GM21717 (cell line): ENCODE data around the gene JCHAIN.
"Not testable (repeated sequence)": the region's sequence is repeated elsewhere in the genome, so short reads cannot be mapped to it uniquely, and the experiment has no call there.

Source experiments
- ATAC-seq: cut with Tn5 transposase; IDR thresholded peaks from one replicate; pipeline ENCODE4 v1.9.1; 2021; ENCODE audit warnings: mild to moderate bottlenecking, moderate library complexity; ENCODE audit not compliant: unreplicated experiment

The JCHAIN gene

DNA sequence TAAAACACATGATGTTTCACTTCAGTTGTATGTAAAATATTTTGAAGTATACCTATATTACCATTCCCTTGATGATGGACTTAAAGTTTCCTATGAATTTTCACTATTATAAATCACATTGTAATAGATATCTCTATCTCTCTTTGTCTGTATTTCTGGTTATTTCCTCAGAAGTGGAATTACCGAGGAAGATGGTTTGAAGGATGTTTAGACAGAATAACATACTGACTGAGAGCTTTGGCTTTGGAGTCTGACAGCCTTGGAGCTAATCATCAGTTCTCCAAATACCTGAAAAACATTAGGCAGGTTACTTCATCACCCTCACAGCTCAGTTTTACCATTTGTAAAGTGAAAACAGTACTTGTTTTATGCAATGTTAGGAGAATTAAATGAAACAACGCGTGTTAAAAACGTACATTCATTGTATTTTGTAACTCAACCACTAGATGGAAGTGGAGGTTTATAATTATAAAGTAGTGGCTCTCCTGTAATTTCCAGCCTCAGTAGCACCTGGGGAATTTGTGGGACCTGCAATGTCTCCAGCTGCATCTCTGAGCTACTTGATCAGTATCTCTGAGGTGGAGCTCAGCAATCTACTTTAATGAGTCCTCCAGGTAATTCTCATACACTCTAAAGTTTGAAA, 14.3 kb downstream of the JCHAIN start:
- no peak for ATAC-seq

DNA sequence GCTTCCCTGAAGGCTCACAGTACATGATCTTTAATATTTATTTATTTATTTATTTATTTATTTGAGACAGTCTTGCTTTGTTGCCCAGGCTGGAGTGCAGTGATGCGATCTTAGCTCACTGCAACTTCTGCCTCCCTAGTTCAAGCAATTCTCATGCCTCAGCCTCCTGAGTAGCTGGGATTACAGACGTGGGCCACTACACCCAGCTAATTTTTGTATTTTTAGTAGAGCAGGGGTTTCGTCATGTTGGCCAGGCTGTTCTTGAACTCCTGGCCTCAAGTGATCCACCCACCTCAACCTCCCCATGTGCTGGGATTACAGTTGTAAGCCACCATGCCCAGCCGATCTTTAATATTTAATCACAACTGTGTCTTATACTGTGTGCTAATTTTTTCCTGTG, 15.6 kb downstream of the JCHAIN start:
- ATAC-seq = not testable (repeated sequence)

DNA sequence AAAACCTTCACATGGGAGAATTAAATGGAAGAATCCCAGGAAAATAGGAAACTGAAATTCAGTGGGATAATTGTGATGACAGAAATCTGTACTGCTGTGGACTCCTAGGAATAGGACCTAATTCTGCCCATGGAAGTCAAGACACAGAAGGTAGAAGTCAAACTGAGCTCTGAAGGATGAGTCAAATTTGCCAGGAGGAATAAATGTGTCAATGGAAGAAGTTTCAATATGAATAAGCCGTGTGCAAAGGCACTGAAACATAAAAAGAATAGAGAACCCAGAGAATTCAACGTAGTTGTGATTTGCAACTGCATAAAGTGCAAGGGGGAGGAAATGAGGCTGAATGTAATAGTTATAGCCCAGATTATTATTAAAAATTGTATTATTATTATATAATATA, 26.1 kb downstream of the JCHAIN start:
- ATAC-seq = no peak

DNA sequence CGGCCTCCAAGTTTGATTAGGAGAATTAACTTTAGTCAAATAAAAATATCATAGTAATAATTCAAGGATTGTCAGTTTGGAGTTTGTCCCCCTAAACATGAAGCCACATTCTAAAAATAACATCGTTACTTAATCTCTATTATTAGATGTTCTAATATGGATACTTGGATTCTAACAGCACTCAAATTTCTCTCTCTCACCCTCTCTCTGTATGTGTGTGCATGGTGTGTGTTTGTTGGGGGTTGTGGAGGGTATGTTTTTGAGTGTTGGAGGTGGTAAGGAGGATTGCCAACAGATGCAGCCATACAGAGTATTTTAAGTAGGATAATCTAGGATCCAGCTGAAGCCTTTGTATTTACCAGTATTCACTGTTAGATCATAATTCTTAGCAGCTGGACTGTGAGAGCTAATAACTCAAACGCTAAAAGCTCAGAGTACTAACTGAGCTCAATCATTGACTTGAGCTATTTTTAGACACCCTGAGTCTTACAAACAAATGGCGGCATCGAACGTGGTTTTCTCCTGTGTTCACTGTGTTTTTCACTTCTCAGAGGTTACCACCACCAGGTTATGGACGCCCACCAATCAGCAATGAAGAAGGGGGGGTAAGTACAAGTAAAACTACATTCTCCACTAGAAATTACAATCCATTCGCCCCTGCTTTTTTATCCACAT, 28.9 kb downstream of the JCHAIN start:
- no peak for ATAC-seq

DNA sequence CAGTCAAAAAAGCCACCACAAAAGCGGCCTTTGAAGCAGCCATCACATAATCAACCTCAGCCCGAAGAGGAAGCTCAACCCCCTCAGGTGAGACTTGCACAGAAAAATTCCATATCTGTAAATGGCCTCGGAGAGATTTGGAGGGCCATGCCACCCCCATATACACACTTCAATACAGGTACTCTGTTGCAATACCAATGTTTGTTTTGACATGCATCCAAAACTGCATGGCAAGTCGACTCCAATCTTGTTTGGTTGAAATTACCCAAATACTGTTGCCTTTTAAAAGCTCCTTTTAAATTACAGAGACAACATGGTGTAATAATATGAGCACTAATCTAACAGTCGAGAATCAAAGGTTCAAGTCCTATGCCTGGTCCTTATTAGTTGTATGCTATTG, 31.8 kb downstream of the JCHAIN start:
- ATAC-seq = no peak

DNA sequence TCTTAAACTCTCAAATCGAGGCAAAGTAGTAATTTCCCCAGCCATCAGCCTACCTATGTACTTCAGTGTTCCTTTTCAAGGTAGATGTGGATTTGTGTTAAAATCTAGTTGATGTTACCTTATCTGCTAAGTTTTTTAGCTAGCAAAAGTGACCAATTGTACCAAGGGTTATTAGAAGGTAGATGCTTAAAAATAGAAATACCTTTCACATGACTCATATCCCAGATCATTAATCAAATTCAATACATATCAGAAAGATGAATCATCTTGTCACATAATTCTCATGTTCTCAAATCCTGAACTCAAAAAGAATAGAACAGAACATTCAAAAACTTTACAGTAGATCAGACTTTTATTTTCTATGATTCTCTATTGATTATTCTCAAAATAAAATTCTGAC, 34.3 kb downstream of the JCHAIN start:
- no peak for ATAC-seq

DNA sequence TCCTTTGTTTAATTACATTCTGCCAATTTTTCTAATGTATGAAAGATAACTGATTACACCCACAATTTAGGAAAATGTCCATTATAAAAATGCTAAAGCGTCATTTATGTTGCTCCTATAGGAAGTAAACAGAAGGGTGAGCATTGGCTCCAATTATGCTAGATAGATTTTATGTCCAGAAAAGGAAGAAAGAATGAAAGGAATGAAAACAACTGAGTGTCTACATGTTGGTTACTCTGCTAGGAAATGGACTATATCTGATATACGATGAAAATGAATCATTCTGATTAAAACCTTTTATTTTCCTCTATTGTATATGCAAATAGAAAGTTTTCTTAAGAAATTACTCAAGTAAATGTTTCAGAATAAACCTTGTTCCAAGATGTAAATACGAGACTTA, 36.1 kb downstream of the JCHAIN start:
- no peak for ATAC-seq

DNA sequence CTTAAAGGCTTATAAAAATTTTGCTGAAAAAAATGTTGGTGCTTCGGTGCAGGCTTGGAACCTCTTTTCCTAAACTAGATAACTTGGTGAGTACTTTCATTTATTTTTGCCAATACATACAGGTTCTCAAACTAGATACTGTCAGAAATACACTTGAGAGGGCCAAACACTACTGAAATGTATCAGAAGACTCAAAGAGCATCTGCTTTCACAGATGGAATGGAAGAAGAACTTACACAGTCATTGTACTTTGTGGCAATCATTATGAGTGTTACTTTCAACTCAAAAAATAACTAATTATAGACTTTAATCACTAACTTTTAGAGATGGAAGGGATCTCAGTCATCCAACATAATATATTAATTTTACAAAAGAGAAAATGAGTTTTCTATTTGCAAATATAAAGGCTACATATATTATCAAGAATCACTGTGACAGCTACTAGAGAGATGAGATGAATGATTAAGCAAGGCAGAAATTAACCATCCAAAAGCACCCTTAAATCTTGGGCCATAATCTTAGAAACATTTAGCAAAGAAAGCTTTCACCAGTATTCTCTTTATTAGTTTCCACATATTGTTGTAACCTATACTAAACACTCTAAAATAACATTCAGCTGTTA, 36.7 kb downstream of the JCHAIN start:
- no peak for ATAC-seq

DNA sequence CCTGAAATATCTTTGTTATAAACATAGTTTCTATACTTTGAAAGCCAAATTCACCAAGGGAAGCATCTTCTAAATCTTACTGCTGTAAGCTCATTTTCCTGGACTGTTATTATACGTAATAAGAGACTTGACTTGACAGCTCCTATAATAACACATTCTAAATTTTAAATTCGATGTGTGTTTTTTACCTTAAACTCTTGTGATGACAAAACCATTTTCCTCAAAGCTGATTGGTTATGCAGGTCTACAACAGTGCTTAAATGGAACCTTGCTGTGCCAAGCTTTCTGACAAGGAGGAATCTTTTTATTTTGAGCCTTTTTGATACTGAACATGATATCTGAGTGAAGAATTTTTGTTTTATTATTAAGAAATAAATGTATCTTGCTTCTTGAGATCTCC, 37.9 kb downstream of the JCHAIN start, which contains the start of gene ENAM:
TSS of gene ENAM (plus strand) at position 301 of the 400 bp plus-strand sequence. CDS start 757 bp downstream, outside the sequence.
- ATAC-seq = no peak

DNA sequence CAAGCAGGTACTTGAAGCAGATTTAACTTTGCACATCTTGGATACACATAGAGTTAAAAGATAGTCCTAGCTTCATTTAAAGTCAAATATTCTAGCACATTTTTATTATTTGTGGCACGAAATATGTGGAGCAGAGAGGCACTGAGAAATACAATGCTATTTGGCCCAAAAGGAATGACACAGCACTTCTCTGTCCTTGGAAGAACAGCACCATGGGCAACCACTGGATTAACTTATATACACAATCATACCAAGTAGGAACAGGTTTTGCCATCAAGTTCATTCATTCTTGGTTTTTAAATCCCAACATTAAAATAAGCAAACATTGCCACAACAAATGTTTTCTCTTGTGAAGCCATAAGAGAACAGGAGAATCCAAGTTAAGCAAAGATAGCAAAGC, 38.7 kb downstream of the JCHAIN start:
- ATAC-seq = no peak

DNA sequence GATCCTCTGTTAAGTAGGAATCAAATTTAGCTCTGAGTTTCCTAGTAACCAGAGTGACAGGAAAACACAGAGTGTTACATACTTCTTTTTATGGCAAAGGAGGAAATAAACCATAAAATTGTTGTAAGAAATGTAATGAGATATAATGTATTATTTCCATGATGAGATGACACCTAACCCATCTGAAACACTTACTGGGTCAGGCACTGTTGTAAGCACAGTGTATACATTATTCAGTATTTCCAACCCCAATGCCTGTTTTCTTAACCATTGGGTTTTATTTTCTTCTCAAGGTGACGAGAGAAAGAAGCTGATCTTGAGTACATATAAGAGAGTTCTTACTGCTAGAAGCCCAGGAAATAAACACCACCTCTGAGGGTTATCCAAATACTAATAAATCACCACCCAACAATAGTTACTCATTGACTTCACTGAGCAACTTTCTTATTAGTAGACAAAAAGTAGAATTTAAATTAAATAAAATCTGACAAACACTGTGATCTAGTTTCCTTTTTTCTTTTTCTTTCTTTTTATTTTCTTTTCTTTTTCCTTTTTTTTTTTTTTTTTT, 42.0 kb downstream of the JCHAIN start:
- ATAC-seq = no peak

DNA sequence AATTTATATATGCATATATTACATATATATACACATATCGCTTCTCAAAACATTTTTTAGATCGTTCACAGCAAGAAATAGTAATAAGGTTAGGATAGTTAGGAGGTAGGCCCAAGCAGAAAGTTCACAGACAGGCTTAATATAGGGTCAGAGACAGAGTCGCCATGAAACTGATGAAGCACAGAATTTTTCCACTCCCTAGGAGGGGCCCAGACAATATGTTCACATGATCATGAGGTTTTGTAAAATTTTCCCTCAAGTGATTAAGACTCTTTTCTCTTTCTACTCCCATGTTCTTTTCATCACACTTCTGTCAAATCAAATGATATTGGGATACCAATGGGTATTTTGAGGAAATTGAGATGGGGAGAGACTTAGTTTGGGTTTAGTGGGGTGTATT, 43.0 kb downstream of the JCHAIN start:
- no peak for ATAC-seq

DNA sequence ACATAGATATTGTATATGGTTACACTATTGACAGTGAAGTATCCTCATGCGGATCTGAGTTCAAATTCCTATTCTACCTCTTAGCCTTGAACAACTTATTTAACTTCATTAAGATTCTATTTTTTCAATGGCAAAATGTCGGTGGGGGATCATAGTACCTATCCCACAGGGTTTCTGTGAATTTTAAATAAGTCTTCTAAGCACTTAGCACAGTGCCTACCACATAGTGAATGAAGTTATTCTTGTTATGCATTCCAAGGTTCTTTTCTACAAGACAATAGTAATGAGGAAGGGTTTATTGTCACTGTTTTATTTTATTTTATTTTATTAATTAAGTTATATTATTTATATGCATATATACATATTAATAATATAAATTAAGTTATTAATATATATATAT, 46.5 kb downstream of the JCHAIN start:
- no peak for ATAC-seq

DNA sequence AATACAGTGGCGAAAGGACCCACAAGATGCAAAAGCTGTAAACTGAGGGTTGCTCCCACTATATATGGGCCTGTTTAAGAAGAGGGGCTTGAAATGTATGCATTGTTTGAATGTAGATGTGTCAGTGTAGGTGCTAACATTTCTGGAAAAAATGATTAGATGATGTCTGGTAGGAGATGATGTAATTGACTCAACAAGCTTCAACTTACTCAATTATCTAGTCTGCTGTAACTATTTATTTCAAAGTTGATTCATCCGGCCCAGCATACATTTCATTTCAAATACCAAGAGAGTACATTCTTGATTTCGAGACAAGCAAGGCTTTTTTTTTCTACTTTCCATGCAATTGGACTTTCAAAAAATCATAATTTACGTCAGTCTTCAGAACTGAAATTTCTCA, 47.0 kb downstream of the JCHAIN start:
- ATAC-seq = no peak

DNA sequence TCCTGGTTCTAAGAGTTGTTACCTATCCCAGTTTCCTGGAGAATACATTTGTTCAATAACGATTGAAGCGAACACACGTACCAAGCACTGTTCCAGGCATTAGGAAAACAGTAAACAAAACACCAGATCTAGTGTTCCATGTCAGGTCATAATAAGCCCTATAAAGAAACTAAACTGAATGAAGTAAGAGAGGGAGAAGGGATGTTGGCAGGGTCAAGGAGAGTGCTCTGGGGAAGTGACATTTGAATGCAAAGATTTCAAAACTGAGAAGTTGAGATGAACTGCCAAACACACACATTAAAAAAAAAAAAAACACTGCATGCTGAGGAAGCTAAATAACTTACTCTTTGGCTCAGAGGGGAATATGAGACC, 52.1 kb downstream of the JCHAIN start:
- ATAC-seq = no peak

DNA sequence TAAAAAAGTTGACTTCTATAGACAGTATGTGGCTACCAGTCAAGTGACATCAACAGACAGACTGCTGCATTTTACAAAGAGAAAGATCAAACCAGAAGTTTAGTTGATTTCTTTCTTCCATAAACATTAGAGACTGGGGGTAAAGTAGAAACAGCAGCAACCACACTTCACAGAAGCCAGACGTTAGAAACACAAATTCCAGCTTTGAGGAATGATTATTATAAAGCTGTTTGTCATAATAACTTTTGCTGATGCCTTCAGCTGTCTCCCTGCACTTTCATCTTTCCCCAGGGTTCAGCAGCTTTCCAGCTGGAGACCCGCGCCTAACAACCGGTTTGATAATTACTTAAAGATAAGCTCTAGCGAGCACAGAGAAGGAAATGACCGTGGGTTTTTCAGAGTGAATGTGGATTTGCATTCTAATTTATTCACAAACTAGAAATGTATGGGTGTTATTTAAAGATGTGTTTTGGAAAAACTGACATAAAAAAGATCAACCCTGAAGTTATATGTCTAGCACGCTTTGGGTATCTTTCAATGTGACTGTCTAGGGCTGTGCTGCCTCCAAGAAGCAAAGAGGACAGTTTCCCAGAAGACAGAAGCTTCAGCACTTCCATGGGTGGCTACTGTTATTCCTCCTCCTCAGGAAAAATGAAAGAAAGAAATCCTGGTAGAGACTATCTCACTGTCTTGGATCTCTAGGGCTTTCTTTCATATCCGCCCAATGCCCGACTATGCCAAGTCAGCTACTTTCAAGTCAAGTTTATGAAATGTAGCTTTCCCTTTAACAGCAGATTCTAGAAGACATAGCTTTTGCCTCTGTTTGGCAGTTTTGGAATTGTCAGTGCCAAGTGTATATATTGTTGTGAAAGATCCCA, 52.8 kb downstream of the JCHAIN start:
- no peak for ATAC-seq

DNA sequence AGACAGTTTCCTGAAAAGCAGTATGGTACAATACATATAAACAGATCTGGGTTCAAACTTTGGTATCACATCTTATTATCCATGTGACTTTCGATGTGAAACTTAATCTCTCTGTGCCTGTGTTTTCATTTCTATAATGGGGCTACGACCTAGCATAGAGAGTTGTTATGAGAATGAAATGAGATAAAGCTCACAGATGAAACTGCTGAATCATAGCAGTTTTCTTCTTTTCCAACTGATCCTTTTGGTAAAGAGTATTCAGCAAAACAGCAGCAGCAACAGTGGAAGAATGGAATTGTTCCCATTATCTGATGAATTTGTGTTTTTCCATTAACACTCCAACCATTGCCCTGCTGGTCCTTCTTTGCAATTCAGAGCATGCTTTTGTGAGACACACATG, 58.0 kb downstream of the JCHAIN start:
- ATAC-seq = no peak

DNA sequence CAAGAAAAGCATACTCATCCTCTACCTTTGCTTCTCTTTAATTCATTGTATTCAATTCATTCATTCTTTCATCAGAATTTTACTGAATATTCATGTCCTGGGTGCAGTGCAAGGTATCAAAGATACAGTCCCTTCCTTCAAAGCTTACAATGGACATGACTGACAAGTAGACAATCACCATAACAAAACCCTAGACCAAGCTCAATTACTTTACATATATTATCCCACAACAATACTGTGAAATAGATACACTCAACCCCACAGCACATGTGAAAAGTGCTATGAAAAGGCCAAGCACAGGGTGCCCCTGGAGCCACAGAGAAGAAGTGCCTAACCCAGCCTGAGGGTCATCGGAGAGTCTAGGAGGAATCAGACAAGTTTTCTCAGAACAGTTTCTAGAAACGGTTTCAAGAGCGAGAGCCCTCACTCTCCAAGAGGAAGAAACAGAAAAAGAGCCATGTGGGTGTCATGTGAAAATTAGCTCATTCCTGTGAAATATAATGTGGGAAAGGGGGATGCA, 58.9 kb downstream of the JCHAIN start:
- no peak for ATAC-seq

DNA sequence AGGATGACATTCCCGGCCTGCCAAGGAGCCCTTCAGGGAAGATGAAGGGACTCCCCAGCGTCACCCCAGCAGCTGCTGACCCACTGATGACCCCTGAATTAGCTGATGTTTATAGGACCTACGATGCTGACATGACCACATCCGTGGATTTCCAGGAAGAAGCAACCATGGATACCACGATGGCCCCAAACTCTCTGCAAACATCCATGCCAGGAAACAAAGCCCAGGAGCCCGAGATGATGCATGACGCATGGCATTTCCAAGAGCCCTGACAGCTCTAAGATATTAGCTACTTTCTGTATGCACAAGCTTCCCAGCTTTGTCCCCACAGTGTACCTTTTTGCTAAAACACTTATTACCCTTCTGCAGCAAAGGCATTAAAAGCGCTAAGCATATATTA, 59.8 kb downstream of the JCHAIN start:
- ATAC-seq = no peak
